ENCODE measurements around the gene SIGMAR1.

SIGMAR1 gene

DNA sequence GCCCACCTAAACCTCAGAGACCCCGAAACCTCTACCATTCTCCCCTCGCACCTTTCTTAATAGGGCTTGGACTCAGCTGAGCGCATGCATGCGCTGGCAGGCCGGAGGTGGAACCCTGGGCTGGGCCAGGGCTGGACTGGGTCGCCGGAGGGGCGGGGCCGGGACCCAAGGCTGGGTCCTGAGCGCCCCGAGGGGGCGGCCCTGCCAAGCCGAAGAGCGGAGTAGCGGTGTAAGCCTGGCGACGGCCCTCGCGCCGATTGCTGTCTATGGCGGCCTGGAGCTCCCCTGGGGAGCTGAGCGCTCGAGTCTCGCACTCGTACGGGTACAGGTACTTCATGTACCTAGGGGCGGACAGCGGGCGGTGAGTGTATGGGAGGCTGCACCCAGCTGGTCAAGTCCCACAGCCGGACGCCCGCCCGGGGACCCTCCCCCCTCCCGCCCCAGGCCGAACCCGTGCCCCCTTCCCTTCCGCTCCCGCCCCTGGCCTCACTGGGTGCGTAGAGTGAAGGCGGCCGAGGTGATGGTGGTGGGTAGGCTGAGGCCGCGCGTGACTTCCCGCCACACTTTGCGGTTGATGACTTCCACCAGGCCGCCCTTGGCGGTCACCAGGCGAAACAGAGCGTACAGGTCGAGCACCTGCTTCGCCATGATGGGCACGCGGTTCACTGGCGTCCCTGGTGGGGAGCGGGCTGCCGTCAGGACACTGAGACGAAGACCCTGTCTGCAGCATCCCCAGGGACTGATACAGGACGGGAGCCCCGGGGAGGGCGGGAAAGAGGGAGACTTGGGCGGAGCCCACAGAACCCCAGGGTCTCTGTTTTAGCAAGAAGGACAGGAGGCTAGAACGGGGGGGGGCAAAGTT, 14.0 kb downstream of the SIGMAR1 start:
- Histone ChIP-seq H3K9me2 (replicated peaks; ENCODE audit: insufficient read depth, low read length) (no peaks in the 10 kb centered on the region), H3K36me3 (ENCODE audit: low read length) (no peaks in the 10 kb centered on the region), H3K9me3 (ENCODE audit: insufficient read depth, low read length) (no peaks in the 10 kb centered on the region), H3K27me3 (ENCODE audit: low read length) (0 out of 2 replicates have a peak, but pooled peaks cover 3% of the 10 kb centered on the region), H3K4me2 (ENCODE audit: low read depth, low read length, poor library complexity, severe bottlenecking) (no peak overlapping the region), H2AFZ (ENCODE audit: low read depth, low read length, severe bottlenecking) (no peak overlapping the region), H3K27ac (ENCODE audit: low read depth, low read length) (no peak overlapping the region), H3K79me2 (ENCODE audit: insufficient read depth, low read length) (no peaks in the 10 kb centered on the region; the same call in 1 of the 2 replicates), H3K9ac (ENCODE audit: low read length) (no peak overlapping the region), H3K4me3 (ENCODE audit: insufficient read depth, low read length, poor library complexity, severe bottlenecking) (no peak overlapping the region), H3F3A (ENCODE audit: insufficient read depth) (no peaks in the 10 kb centered on the region), H4K20me1 (ENCODE audit: low read depth, low read length) (no peaks in the 10 kb centered on the region)
- TF ChIP-seq EZH2phosphoT487 (conservative IDR thresholded peaks at IDR 0.05; ENCODE audit: low read length), result no peak
- TF ChIP-seq CTCF (IDR thresholded peaks at IDR 0.05; ENCODE audit: insufficient read depth, low read length, poor library complexity, severe bottlenecking), result no peak

GRCh38 chr9:34620061-34620994, 17.3 kb downstream of the SIGMAR1 start, which contains the start of gene DCTN3:
TSS of gene DCTN3 (minus strand) at chr9:34620495. CDS start at chr9:34620464, 31 bp downstream.
- H3K9me2 ChIP-seq (replicated peaks; ENCODE audit: insufficient read depth, low read length), result no peaks in the 10 kb centered on the region
- H4K20me1 ChIP-seq (ENCODE audit: low read depth, low read length), result no peaks in the 10 kb centered on the region
- peak within 1 kb of the TSS; percentile 82 for H3K4me2 ChIP-seq (ENCODE audit: low read depth, low read length, poor library complexity, severe bottlenecking)
- H3K4me3 ChIP-seq (ENCODE audit: insufficient read depth, low read length, poor library complexity, severe bottlenecking), result peak within 1 kb of the TSS; percentile 75
- no peak for TF ChIP-seq CTCF (IDR thresholded peaks at IDR 0.05; ENCODE audit: insufficient read depth, low read length, poor library complexity, severe bottlenecking)
- TF ChIP-seq EZH2phosphoT487 (conservative IDR thresholded peaks at IDR 0.05; ENCODE audit: low read length), result no peak
- no peaks in the 10 kb centered on the region for H3K36me3 ChIP-seq (ENCODE audit: low read length)
- no peaks in the 10 kb centered on the region for H3K9me3 ChIP-seq (ENCODE audit: insufficient read depth, low read length)
- no peaks in the 10 kb centered on the region for H3K27me3 ChIP-seq (ENCODE audit: low read length)
- H3K79me2 ChIP-seq (ENCODE audit: insufficient read depth, low read length), result no peaks in the 10 kb centered on the region; the same call in 1 of the 2 replicates
- H3K9ac ChIP-seq (ENCODE audit: low read length), result peak within 1 kb of the TSS; percentile 80
- H3F3A ChIP-seq (ENCODE audit: insufficient read depth), result no peaks in the 10 kb centered on the region
- H2AFZ ChIP-seq (ENCODE audit: low read depth, low read length, severe bottlenecking), result peak within 1 kb of the TSS; percentile 91
- no peak within 1 kb of the TSS for H3K27ac ChIP-seq (ENCODE audit: low read depth, low read length)

- Histone ChIP-seq H3K9ac (ENCODE audit: low read length) (no peak overlapping the region), H4K20me1 (ENCODE audit: low read depth, low read length) (no peaks in the 10 kb centered on the region), H3K27me3 (ENCODE audit: low read length) (no peaks in the 10 kb centered on the region), H3K27ac (ENCODE audit: low read depth, low read length) (no peak overlapping the region), H3K9me2 (replicated peaks; ENCODE audit: insufficient read depth, low read length) (no peaks in the 10 kb centered on the region), H3K9me3 (ENCODE audit: insufficient read depth, low read length) (no peaks in the 10 kb centered on the region), H3F3A (ENCODE audit: insufficient read depth) (0 out of 2 replicates have a peak, but pooled peaks cover 7% of the 10 kb centered on the region), H3K36me3 (ENCODE audit: low read length) (no peaks in the 10 kb centered on the region), H3K4me3 (ENCODE audit: insufficient read depth, low read length, poor library complexity, severe bottlenecking) (no peak overlapping the region), H3K79me2 (ENCODE audit: insufficient read depth, low read length) (no peaks in the 10 kb centered on the region; the same call in 1 of the 2 replicates), H2AFZ (ENCODE audit: low read depth, low read length, severe bottlenecking) (no peak overlapping the region), H3K4me2 (ENCODE audit: low read depth, low read length, poor library complexity, severe bottlenecking) (no peak overlapping the region)
- TF ChIP-seq EZH2phosphoT487 (conservative IDR thresholded peaks at IDR 0.05; ENCODE audit: low read length) (no peak), CTCF (IDR thresholded peaks at IDR 0.05; ENCODE audit: insufficient read depth, low read length, poor library complexity, severe bottlenecking) (no peak)
Measured at GRCh38 chr9:34615132-34615531, 22.5 kb downstream of the SIGMAR1 start.

Data from SU-DHL-6 (cell line).